CD1c-positive myeloid dendritic cell (primary cell): ENCODE measurements around the gene TOB2.
"Not testable (repeated sequence)": the region's sequence is repeated elsewhere in the genome, so short reads cannot be mapped to it uniquely, and the experiment has no call there.

Source experiments
- DNase-seq: peaks from one replicate; pipeline ENCODE4 v3.0.0-alpha.2; 2016; ENCODE audit errors: extremely low spot score

Gene TOB2

GRCh38 chr22:41429951-41430332, 16.7 kb downstream of the TOB2 start:
- DNase-seq: no peak

- DNase-seq: no peak
Observed at GRCh38 chr22:41429232-41429950, 17.2 kb downstream of the TOB2 start.

GRCh38 chr22:41425660-41426365, 20.8 kb downstream of the TOB2 start:
- DNase-seq: no peak

- no peak for DNase-seq
Observed at GRCh38 chr22:41418717-41419116, 27.9 kb downstream of the TOB2 start.

- DNase-seq: no peak
Observed at GRCh38 chr22:41417622-41418390, 28.8 kb downstream of the TOB2 start.

GRCh38 chr22:41415554-41415953, 31.0 kb downstream of the TOB2 start:
- no peak for DNase-seq

- DNase-seq: no peak
Observed at GRCh38 chr22:41411021-41411851, 35.4 kb downstream of the TOB2 start.

GRCh38 chr22:41410311-41410751, 36.3 kb downstream of the TOB2 start:
- no peak for DNase-seq

GRCh38 chr22:41408665-41409064, 37.9 kb downstream of the TOB2 start:
- no peak for DNase-seq

- DNase-seq: no peak
Observed at GRCh38 chr22:41407433-41407832, 39.2 kb downstream of the TOB2 start.

- no peak for DNase-seq
Observed at GRCh38 chr22:41406410-41406809, 40.2 kb downstream of the TOB2 start.

GRCh38 chr22:41405588-41405987, 41.0 kb downstream of the TOB2 start:
- DNase-seq: no peak

- peak; percentile 94 for DNase-seq
Observed at GRCh38 chr22:41403532-41404318, 42.9 kb downstream of the TOB2 start.

- not testable (repeated sequence) for DNase-seq
Observed at GRCh38 chr22:41402851-41403250, 43.8 kb downstream of the TOB2 start.

- DNase-seq: no peak
Observed at GRCh38 chr22:41401781-41402648, 44.6 kb downstream of the TOB2 start.

- DNase-seq: no peak
Observed at GRCh38 chr22:41398921-41399320, 47.7 kb downstream of the TOB2 start.

GRCh38 chr22:41397143-41397811, 49.3 kb downstream of the TOB2 start:
- no peak for DNase-seq

GRCh38 chr22:41395531-41396240, 50.9 kb downstream of the TOB2 start:
- DNase-seq: no peak

GRCh38 chr22:41394012-41394356, 52.6 kb downstream of the TOB2 start:
- DNase-seq: no peak
